ENCODE data around the gene MMP11.

The MMP11 gene

DNA sequence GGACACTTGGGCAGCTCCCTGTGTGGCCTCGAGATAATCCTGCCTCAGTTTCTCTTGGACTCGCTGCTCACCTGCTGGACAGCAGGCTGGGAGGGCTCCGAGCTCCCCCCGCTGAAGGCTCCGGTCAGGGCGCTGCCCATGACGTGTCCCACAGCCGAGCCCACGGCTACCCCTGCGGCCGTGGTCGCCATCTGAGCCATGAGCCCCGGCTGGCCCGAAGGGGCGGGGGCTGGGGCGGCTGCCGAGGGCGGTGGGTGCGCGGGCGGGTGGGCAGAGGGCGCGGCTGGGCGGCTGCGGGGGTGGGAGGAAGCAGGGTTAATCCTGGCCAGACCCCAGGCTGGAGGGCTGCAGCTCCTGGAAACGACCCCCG lies 5.4 kb upstream of the MMP11 start:
- intact Hi-C loops (cut with micrococcal nuclease), result loop anchor here (5.0 kb wide), 2 partner anchors 50 to 80 kb away; no protein-coding TSS in a partner anchor
- Mint-ChIP-seq H3K4me1 (ENCODE audit: low read depth) (peaks cover 61% of the 10 kb centered on the region), H3K9me3 (no peaks in the 10 kb centered on the region), H3K27me3 (peaks cover 8% of the 10 kb centered on the region), H3K4me3 (peak overlapping the region; percentile 92), H3K36me3 (ENCODE audit: low read depth) (peaks cover 29% of the 10 kb centered on the region), H3K27ac (peak overlapping the region; percentile 97)

DNA sequence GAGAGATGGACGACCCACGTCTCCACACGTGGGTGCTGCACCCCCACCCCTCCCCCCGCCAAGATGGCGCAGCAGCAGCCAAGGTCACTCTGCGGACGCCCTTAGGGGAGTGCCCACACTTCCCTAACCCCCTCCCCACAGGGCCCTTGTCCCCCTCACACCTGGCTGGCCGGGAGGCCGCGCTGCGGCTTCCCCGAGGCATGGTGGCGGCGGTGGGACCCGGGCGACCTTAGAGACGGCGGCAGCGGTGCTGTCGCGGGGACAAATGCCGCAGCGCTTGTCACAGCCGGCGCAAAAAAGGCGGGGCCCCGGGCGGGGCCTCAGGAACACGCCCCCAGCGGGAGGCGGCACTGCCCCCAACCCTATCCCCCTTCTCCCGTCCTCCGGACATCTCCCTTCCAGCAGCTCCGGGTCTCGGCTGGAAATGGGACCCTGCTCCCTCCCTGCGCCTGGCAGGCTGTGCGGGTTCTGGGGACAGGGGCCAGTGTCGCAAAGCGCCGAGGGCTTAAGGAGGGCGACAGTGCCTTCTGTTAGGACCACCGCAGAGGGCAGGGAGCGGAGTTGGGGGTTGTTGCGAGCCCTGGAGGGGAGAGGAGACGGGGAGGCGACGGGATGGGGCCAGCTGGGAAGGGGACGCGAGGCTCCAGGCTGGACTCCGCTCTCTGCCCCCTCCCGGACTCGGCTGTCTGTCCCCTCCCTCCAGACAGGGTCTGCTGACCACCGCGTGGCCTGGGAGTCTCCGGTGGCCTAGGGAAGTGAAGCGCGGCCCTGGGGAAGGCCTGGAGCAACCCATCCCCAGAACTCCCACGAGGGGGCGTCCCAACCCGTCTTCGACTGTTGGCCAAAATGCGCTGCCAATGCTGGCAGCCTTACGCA lies 4.7 kb upstream of the MMP11 start, which contains the start of gene CHCHD10:
CHCHD10 (minus strand) TSS at position 300 of the 876 bp plus-strand sequence; CDS start at position 202, 98 bp downstream.
- intact Hi-C loops (cut with micrococcal nuclease), result loop anchor here (5.0 kb wide), 2 partner anchors 51 to 79 kb away; no protein-coding TSS in a partner anchor
- H3K36me3 Mint-ChIP-seq (ENCODE audit: low read depth), result peaks cover 29% of the 10 kb centered on the region
- peak within 1 kb of the TSS; percentile 97 for H3K27ac Mint-ChIP-seq
- H3K9me3 Mint-ChIP-seq, result no peaks in the 10 kb centered on the region
- peaks cover 11% of the 10 kb centered on the region for H3K27me3 Mint-ChIP-seq
- H3K4me1 Mint-ChIP-seq (ENCODE audit: low read depth), result peaks cover 57% of the 10 kb centered on the region
- H3K4me3 Mint-ChIP-seq, result peak within 1 kb of the TSS; percentile 92

- Mint-ChIP-seq H3K4me1 (ENCODE audit: low read depth) (peaks cover 46% of the 10 kb centered on the region), H3K27ac (no peak overlapping the region), H3K4me3 (no peak overlapping the region), H3K36me3 (ENCODE audit: low read depth) (peaks cover 23% of the 10 kb centered on the region), H3K9me3 (no peaks in the 10 kb centered on the region), H3K27me3 (peaks cover 26% of the 10 kb centered on the region)
- intact Hi-C loops (cut with micrococcal nuclease), result loop anchor here (5.0 kb wide), 2 partner anchors 52 to 78 kb away; no protein-coding TSS in a partner anchor
Observed at GRCh38 chr22:23769321-23769965, 3.2 kb upstream of the MMP11 start.

GRCh38 chr22:23772315-23772648 lies 367 bp upstream of the MMP11 start:
- H3K36me3 Mint-ChIP-seq (ENCODE audit: low read depth), result peaks cover 6% of the 10 kb centered on the region
- peaks cover 34% of the 10 kb centered on the region for H3K27me3 Mint-ChIP-seq
- peak overlapping the region; percentile 61 for H3K4me3 Mint-ChIP-seq
- H3K27ac Mint-ChIP-seq, result no peak overlapping the region
- H3K9me3 Mint-ChIP-seq, result no peaks in the 10 kb centered on the region
- H3K4me1 Mint-ChIP-seq (ENCODE audit: low read depth), result peaks cover 22% of the 10 kb centered on the region
- intact Hi-C loops (cut with micrococcal nuclease), result no loop called here

DNA sequence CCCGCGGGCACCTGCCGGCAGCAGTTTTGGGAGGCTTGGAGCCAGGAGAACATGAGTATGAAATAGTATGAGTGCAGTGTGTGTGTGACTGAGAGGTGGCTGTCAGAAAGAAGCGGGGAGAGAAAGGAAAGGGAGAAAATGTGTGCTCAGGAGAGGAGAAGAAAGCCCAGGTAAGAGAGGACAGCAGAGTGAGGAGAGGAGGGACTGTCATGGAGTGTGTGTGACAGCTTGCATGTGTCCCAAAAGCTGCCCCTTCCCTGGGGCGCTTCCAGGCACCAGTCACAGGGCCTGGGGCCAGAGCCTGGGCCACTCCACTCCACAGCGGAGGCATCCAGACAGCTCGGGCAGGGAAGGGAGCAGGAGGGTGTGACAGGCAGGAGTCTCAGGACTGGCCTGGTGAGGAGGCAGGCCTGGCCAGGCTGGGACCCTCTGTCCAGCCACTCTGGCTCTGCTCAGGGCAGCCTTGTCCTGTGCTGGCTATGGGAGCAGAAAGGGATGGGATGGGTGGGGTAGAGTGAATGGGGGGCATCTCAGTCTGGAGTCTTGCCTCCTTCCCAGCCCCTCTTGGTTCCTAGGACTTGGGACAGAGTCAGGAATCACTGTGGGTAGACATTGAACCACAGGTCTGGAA lies 949 bp downstream of the MMP11 start:
- Mint-ChIP-seq H3K9me3 (no peaks in the 10 kb centered on the region), H3K4me3 (no peak overlapping the region), H3K27ac (no peak overlapping the region), H3K27me3 (peaks cover 34% of the 10 kb centered on the region), H3K36me3 (ENCODE audit: low read depth) (no peaks in the 10 kb centered on the region), H3K4me1 (ENCODE audit: low read depth) (peaks cover 17% of the 10 kb centered on the region)
- intact Hi-C loops (cut with micrococcal nuclease), result no loop called here

GRCh38 chr22:23774114-23774921 lies 1.7 kb downstream of the MMP11 start:
- no peaks in the 10 kb centered on the region for H3K9me3 Mint-ChIP-seq
- no peak overlapping the region for H3K27ac Mint-ChIP-seq
- H3K36me3 Mint-ChIP-seq (ENCODE audit: low read depth), result no peaks in the 10 kb centered on the region
- H3K27me3 Mint-ChIP-seq, result peaks cover 34% of the 10 kb centered on the region
- intact Hi-C loops (cut with micrococcal nuclease), result no loop called here
- no peak overlapping the region for H3K4me3 Mint-ChIP-seq
- peaks cover 16% of the 10 kb centered on the region for H3K4me1 Mint-ChIP-seq (ENCODE audit: low read depth)

GRCh38 chr22:23774922-23775436 lies 2.3 kb downstream of the MMP11 start:
- Mint-ChIP-seq H3K9me3 (no peaks in the 10 kb centered on the region), H3K27ac (no peak overlapping the region), H3K4me1 (ENCODE audit: low read depth) (peaks cover 16% of the 10 kb centered on the region), H3K36me3 (ENCODE audit: low read depth) (no peaks in the 10 kb centered on the region), H3K4me3 (no peak overlapping the region), H3K27me3 (peaks cover 34% of the 10 kb centered on the region)
- intact Hi-C loops (cut with micrococcal nuclease), result no loop called here

- Mint-ChIP-seq H3K27ac (peak overlapping the region; percentile 7), H3K4me3 (no peak overlapping the region), H3K27me3 (peaks cover 34% of the 10 kb centered on the region), H3K36me3 (ENCODE audit: low read depth) (no peaks in the 10 kb centered on the region), H3K9me3 (no peaks in the 10 kb centered on the region), H3K4me1 (ENCODE audit: low read depth) (peaks cover 15% of the 10 kb centered on the region)
- intact Hi-C loops (cut with micrococcal nuclease), result no loop called here
Observed at GRCh38 chr22:23775779-23776375, 3.2 kb downstream of the MMP11 start.

GRCh38 chr22:23777776-23778576 lies 5.3 kb downstream of the MMP11 start:
- no peaks in the 10 kb centered on the region for H3K9me3 Mint-ChIP-seq
- intact Hi-C loops (cut with micrococcal nuclease), result no loop called here
- H3K4me3 Mint-ChIP-seq, result no peak overlapping the region
- no peaks in the 10 kb centered on the region for H3K36me3 Mint-ChIP-seq (ENCODE audit: low read depth)
- no peak overlapping the region for H3K27ac Mint-ChIP-seq
- peaks cover 4% of the 10 kb centered on the region for H3K4me1 Mint-ChIP-seq (ENCODE audit: low read depth)
- H3K27me3 Mint-ChIP-seq, result peaks cover 22% of the 10 kb centered on the region

GRCh38 chr22:23778577-23778900 lies 5.9 kb downstream of the MMP11 start:
- Mint-ChIP-seq H3K27ac (no peak overlapping the region), H3K4me3 (no peak overlapping the region), H3K36me3 (ENCODE audit: low read depth) (no peaks in the 10 kb centered on the region), H3K9me3 (no peaks in the 10 kb centered on the region), H3K27me3 (peaks cover 16% of the 10 kb centered on the region), H3K4me1 (ENCODE audit: low read depth) (no peaks in the 10 kb centered on the region)
- intact Hi-C loops (cut with micrococcal nuclease), result no loop called here

GRCh38 chr22:23779083-23779482 lies 6.4 kb downstream of the MMP11 start:
- Mint-ChIP-seq H3K4me1 (ENCODE audit: low read depth) (no peaks in the 10 kb centered on the region), H3K9me3 (no peaks in the 10 kb centered on the region), H3K36me3 (ENCODE audit: low read depth) (no peaks in the 10 kb centered on the region), H3K27me3 (peaks cover 11% of the 10 kb centered on the region), H3K27ac (no peak overlapping the region), H3K4me3 (no peak overlapping the region)
- intact Hi-C loops (cut with micrococcal nuclease), result no loop called here

GRCh38 chr22:23779731-23780130 lies 7.1 kb downstream of the MMP11 start:
- intact Hi-C loops (cut with micrococcal nuclease), result loop anchor here (10.0 kb wide), 1 partner anchor 135 kb away; no protein-coding TSS in a partner anchor
- Mint-ChIP-seq H3K4me3 (no peak overlapping the region), H3K9me3 (no peaks in the 10 kb centered on the region), H3K27me3 (peaks cover 8% of the 10 kb centered on the region), H3K36me3 (ENCODE audit: low read depth) (no peaks in the 10 kb centered on the region), H3K27ac (no peak overlapping the region), H3K4me1 (ENCODE audit: low read depth) (no peaks in the 10 kb centered on the region)
